T-helper 1 cell treated with Interleukin-12 subunit alpha and Interleukin-12 subunit beta and Interleukin-4 antibody, amounts not matched to agents 30 μg/mL and 1 μg/mL, for 36 hours (primary cell): ENCODE measurements around the gene SLC16A12.
"Not testable (repeated sequence)": the region's sequence is repeated elsewhere in the genome, so short reads cannot be mapped to it uniquely, and the experiment has no call there.

Source experiments
- H3K27ac Mint-ChIP-seq: one replicate; pipeline ENCODE4 v1.8.0; 2021; ENCODE audit warnings: mild to moderate bottlenecking, mixed read lengths
- H3K27me3 Mint-ChIP-seq: one replicate; pipeline ENCODE4 v1.8.0; 2021; ENCODE audit warnings: low read depth, mixed read lengths
- H3K36me3 Mint-ChIP-seq: one replicate; pipeline ENCODE4 v1.8.0; 2021; ENCODE audit warnings: low read depth, mixed read lengths
- H3K4me1 Mint-ChIP-seq: one replicate; pipeline ENCODE4 v1.8.0; 2021; ENCODE audit warnings: low read depth, mixed read lengths
- H3K4me3 Mint-ChIP-seq: one replicate; pipeline ENCODE4 v1.8.0; 2021; ENCODE audit warnings: mild to moderate bottlenecking, moderate library complexity, mixed read lengths
- H3K9me3 Mint-ChIP-seq: one replicate; pipeline ENCODE4 v1.8.0; 2021; ENCODE audit warnings: mixed read lengths

SLC16A12 gene

DNA sequence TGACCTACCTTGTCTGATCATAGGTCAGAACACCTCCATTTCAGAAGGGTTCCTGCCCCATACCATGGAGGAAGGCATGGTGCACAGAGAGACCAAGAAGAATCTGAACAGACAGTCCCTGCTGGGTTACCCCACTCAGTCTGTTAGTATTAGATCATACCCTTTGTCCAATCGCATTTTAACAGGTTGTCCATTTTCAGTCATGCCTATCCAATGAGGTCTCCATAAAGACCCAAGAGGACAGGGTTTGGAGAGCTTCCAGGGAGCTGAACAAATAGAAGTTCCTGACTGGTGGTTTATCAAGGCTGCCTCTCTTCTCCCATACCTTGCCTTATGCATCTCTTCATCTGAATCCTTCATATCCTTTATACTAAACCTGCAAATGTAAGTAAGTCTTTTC lies 21.2 kb upstream of the SLC16A12 start:
- no peaks in the 10 kb centered on the region for H3K36me3 Mint-ChIP-seq
- no peaks in the 10 kb centered on the region for H3K4me1 Mint-ChIP-seq
- peaks cover 13% of the 10 kb centered on the region for H3K27me3 Mint-ChIP-seq
- H3K4me3 Mint-ChIP-seq, result no peak overlapping the region
- H3K9me3 Mint-ChIP-seq, result no peaks in the 10 kb centered on the region
- H3K27ac Mint-ChIP-seq, result no peak overlapping the region

DNA sequence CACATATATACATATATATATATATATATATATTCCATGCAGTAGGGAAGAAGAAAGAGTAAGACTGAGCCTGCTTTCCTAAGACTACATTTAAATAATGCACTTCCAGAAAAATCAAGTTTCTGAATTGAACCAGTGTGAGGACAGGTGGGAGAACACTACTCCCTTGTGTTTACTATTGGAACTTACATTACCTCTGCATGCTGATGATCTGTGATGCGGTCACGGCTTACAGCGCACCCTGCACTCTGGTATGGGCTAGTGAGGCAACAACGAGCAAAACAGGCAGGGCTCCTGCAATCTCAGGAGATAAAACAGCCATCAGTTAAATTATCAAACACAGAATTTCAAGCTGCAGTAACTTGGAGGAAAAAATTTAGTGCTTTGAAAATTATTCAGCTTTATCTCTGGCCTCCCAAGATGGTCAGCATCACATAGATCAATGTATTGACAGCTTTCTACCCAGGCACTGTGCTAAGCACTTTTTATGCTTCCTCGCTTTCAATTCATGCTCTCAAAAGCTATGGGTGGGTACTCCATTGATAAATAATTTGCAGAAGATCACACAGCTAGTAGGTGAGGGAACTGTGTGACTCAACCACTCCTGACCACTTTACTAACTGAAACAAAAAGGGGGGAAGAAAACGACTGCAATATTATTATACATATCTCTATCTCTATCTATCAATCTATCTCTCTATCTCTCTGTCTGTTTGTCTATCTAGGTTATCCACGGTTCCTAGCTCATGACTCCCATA lies 20.5 kb upstream of the SLC16A12 start:
- H3K27me3 Mint-ChIP-seq, result peaks cover 6% of the 10 kb centered on the region
- H3K4me1 Mint-ChIP-seq, result no peaks in the 10 kb centered on the region
- no peak overlapping the region for H3K4me3 Mint-ChIP-seq
- H3K27ac Mint-ChIP-seq, result no peak overlapping the region
- H3K36me3 Mint-ChIP-seq, result no peaks in the 10 kb centered on the region
- no peaks in the 10 kb centered on the region for H3K9me3 Mint-ChIP-seq

DNA sequence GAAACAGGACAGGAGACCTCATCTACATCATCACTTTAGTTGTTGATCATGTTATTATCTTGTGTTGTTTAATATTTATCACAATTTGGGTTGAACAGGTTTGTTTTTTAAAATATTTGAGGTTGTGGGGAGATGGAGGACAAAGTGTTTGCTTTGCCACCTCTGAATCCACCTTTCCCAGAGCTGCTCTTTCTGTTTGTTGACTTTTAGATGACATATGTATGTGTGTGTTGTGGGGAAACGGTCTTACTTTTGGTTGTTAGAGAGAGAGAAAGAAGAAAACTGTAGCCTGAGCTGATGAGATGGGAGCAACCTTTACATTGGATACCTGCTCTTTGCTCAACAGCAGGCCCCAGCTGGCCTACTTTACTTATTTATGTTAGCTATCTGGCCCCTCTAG lies 19.0 kb upstream of the SLC16A12 start:
- no peaks in the 10 kb centered on the region for H3K9me3 Mint-ChIP-seq
- no peaks in the 10 kb centered on the region for H3K4me1 Mint-ChIP-seq
- peaks cover 3% of the 10 kb centered on the region for H3K27me3 Mint-ChIP-seq
- H3K4me3 Mint-ChIP-seq, result no peak overlapping the region
- H3K36me3 Mint-ChIP-seq, result no peaks in the 10 kb centered on the region
- H3K27ac Mint-ChIP-seq, result no peak overlapping the region

DNA sequence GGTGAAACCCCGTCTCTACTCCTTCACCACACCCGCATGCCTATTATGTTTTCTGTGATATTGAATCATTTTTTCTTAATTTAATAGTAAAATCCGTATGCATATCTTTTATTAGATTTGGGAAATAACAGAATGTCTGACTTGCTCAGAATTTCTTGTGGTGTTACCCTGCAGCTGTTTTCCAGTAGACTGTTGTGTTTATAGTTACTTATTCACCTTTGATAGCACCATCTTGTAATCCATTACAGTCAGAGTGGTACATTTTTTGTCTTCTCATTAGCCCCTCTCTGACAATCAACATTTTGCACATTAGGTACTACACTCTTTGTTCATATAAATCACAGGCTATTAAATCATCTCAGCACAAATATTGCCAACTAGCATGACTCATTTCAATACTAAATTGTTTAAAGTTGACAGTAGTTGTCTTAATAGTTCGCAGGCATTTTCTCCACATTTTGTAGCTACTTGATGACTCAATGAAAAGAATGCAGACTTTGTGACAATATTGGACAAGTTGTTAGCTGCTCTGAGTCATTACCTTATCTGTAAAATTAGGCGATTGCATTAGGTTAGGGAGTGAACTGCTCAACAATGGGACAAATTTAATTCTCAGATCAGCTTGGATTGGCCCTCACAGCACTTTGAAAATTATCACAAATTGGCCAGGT lies 17.8 kb upstream of the SLC16A12 start:
- peaks cover 10% of the 10 kb centered on the region for H3K27me3 Mint-ChIP-seq
- H3K27ac Mint-ChIP-seq, result no peak overlapping the region
- H3K36me3 Mint-ChIP-seq, result no peaks in the 10 kb centered on the region
- H3K9me3 Mint-ChIP-seq, result no peaks in the 10 kb centered on the region
- no peak overlapping the region for H3K4me3 Mint-ChIP-seq
- H3K4me1 Mint-ChIP-seq, result no peaks in the 10 kb centered on the region

DNA sequence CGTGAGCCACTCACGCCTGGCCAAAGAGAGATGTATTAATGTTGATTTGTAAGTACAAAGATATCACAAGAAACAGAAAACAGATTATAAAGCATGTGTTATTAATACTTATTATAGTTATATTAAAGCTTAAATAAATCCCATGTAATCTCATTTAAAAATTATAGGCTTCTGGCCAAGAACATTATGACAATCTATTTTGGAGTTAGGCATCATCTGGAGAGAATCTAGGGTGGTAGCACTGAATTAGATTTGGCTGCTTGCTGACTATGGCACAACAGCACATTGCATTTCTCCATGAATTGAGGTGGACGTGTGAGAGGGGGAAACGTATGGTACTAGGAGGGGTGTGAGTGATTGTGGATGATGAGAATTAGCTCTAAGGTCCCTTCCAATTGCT lies 16.8 kb upstream of the SLC16A12 start:
- no peaks in the 10 kb centered on the region for H3K4me1 Mint-ChIP-seq
- peaks cover 14% of the 10 kb centered on the region for H3K27me3 Mint-ChIP-seq
- H3K9me3 Mint-ChIP-seq, result no peaks in the 10 kb centered on the region
- H3K27ac Mint-ChIP-seq, result no peak overlapping the region
- H3K4me3 Mint-ChIP-seq, result no peak overlapping the region
- no peaks in the 10 kb centered on the region for H3K36me3 Mint-ChIP-seq

DNA sequence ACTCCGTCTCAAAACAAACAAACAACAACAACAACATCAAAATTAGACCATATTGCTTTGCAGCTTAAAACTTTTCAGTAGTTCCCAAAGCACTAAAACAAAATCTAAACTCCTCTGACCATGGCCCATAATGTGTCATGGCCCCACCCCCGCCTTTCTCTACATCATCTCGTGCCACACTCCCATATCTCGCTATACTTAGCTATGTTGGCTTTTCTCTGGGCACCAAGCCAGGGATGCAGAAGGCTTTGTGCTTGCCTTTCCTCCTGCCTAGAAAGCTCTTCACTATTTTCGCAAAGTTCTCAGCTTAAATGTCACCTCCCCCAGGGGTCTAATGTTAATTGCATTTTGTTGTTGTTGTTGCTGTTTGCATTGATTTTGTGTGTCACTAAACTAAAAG lies 15.1 kb upstream of the SLC16A12 start:
- Mint-ChIP-seq H3K4me3 (no peak overlapping the region), H3K27ac (no peak overlapping the region), H3K4me1 (no peaks in the 10 kb centered on the region), H3K36me3 (no peaks in the 10 kb centered on the region), H3K9me3 (no peaks in the 10 kb centered on the region), H3K27me3 (peaks cover 16% of the 10 kb centered on the region)

DNA sequence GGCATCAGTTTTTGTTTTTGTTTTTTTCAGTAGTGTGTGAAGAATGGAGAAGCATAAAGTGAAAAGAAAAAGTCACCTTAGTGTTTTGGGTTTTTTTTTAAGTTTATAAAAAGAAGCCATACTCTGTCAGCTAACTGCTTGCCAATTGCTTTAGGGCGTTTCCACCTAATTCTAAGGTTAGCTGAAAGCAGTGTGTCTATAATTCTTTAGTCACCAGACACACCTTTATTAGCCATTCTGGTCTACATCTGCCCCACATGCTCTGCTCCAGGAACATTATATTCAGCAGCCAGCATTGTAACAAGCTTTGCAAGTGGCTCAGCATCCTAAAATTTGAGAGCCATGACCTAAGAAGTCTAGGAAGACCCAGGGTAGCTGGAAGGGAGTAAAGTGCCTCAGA lies 14.1 kb upstream of the SLC16A12 start:
- H3K27me3 Mint-ChIP-seq, result peaks cover 20% of the 10 kb centered on the region
- no peaks in the 10 kb centered on the region for H3K36me3 Mint-ChIP-seq
- no peak overlapping the region for H3K4me3 Mint-ChIP-seq
- H3K4me1 Mint-ChIP-seq, result no peaks in the 10 kb centered on the region
- no peaks in the 10 kb centered on the region for H3K9me3 Mint-ChIP-seq
- H3K27ac Mint-ChIP-seq, result no peak overlapping the region

DNA sequence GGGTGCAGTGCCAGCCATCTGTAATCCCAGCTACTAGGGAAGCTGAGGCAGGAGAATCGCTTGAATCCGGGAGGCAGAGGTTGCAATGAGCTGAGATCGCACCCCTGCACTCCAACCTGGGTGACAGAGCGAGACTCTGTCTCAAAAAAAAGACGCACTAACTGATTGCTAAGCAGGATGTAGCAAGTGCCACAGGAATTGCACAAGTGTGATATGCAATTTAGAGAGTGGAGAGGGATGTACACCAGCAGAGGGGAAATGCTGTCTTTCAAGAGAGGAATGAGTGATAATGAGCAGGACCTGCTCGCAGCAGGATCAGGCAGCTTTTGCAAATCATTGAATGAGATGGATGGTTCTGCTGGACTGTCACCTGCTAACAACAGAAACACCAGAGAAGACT lies 13.3 kb upstream of the SLC16A12 start:
- Mint-ChIP-seq H3K36me3 (no peaks in the 10 kb centered on the region), H3K27me3 (peaks cover 20% of the 10 kb centered on the region), H3K9me3 (no peaks in the 10 kb centered on the region), H3K4me1 (no peaks in the 10 kb centered on the region), H3K4me3 (no peak overlapping the region), H3K27ac (no peak overlapping the region)

DNA sequence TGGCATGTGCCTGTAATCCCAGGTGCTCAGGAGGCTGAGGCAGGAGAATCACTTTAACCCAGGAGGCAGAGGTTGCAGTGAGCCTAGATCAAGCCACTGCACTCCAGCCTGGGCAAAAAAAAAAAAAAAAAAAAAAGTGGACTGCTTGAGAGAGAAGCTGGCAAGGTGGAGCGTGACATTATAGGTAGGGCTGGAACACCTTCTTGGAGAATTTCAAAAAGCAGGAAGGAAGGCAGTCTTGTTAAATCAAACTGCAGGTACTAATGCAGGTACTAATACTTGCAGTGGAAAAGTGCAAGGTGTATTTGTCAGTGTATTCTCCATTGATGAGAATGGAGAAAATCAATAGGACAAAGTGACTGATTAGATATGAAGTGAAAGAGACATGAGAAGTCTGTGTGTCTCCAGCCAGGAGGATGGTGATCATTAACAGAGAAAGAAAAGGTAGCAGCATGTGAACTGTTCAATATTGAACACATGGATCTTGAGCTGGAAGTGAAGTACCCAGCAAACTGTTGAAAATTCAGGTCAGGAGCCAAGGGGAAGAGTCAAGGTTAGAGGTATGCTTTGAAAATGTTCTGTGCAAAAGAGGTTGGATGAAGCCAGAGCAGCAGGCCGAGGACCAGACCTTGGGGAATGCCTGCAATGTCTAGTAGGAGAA lies 12.6 kb upstream of the SLC16A12 start:
- Mint-ChIP-seq H3K27me3 (peaks cover 20% of the 10 kb centered on the region), H3K27ac (no peak overlapping the region), H3K4me1 (no peaks in the 10 kb centered on the region), H3K4me3 (no peak overlapping the region), H3K36me3 (no peaks in the 10 kb centered on the region), H3K9me3 (no peaks in the 10 kb centered on the region)

DNA sequence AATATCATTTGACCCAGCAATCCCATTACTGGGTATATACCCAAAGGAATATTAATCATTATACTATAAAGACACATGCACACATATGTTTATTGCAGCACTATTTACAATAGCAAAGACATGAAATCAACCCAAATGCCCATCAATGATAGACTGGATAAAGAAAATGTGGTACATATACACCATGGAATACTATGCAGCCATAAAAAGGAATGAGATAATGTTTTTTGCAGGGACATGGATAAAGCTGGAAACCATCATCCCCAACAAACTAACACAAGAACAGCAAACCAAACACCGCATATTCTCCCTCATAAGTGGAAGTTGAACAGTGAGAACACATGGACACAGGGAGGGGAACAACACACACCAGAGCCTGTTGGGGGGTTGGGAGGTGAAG lies 11.3 kb upstream of the SLC16A12 start:
- not testable (repeated sequence) for H3K27ac Mint-ChIP-seq, H3K9me3 Mint-ChIP-seq, H3K36me3 Mint-ChIP-seq, H3K4me3 Mint-ChIP-seq, H3K4me1 Mint-ChIP-seq
- peaks cover 24% of the 10 kb centered on the region for H3K27me3 Mint-ChIP-seq

DNA sequence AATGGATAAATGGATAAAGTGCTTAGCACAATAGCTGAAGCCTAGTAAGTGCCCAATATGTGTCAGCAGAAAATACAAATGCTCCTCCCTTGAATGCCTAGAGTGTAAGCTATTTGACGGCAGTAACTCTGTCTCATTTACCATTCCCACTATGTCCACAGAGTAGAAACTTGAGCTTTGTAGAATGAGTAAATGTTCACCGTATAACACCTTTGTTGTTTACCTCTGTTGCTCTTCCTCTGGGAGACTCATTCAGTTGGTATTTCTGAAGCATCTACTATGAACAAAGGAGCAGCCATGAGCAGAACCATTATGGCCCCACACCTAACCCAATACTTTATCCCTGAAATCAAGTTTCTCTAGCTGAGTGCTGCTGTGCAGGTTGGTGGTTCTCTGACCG lies 8.4 kb upstream of the SLC16A12 start:
- no peak overlapping the region for H3K4me3 Mint-ChIP-seq
- no peaks in the 10 kb centered on the region for H3K9me3 Mint-ChIP-seq
- H3K4me1 Mint-ChIP-seq, result no peaks in the 10 kb centered on the region
- H3K27me3 Mint-ChIP-seq, result peaks cover 35% of the 10 kb centered on the region
- H3K36me3 Mint-ChIP-seq, result no peaks in the 10 kb centered on the region
- no peak overlapping the region for H3K27ac Mint-ChIP-seq

DNA sequence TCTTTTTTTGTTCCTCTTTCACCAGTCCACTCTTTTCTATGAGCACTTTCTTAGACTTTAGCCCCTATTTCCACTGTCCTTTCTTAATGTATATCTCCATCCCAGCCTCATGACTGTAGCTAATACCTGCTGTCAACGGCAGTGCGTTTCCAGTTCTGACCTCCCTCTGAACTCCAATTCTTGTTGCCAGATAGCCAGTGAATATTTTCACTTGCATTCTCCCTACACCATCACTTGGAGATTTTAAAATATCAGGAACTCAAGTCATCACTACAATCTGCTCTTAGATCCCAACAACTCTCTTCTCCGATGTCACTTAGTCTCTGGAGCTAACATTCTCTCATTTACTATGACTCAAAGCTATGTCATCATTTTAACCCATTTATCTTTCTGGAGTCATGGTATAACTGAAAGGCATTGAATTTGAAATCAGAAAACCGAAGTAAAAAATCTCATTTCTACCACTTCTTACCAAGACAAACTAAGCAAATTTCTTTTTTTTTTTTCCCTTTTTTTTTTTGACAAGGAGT lies 5.1 kb upstream of the SLC16A12 start:
- Mint-ChIP-seq H3K4me1 (no peaks in the 10 kb centered on the region), H3K27ac (no peak overlapping the region), H3K9me3 (no peaks in the 10 kb centered on the region), H3K27me3 (peaks cover 49% of the 10 kb centered on the region), H3K36me3 (no peaks in the 10 kb centered on the region), H3K4me3 (no peak overlapping the region)

DNA sequence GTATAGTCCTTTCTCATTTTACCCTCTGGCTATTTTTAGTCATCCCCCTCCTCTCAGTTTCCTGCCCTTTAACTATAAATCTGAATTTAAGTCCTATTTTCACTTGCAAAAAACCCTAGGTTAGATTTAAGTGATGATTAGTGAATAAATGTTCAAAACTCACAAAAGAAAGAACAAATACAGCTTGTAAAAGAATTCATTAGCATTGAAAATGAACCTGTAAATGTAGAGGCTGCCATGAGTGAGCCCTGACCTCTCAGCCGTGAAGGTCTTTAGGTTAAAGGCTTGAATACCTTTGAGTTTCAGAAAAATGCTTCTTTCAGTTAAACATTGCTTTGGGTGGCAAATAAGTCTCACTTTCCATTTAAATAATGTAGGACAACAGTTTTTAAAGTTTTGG lies 2.0 kb upstream of the SLC16A12 start:
- Mint-ChIP-seq H3K4me1 (peaks cover 7% of the 10 kb centered on the region), H3K9me3 (no peaks in the 10 kb centered on the region), H3K36me3 (no peaks in the 10 kb centered on the region), H3K27me3 (peaks cover 64% of the 10 kb centered on the region), H3K4me3 (no peak overlapping the region), H3K27ac (no peak overlapping the region)

DNA sequence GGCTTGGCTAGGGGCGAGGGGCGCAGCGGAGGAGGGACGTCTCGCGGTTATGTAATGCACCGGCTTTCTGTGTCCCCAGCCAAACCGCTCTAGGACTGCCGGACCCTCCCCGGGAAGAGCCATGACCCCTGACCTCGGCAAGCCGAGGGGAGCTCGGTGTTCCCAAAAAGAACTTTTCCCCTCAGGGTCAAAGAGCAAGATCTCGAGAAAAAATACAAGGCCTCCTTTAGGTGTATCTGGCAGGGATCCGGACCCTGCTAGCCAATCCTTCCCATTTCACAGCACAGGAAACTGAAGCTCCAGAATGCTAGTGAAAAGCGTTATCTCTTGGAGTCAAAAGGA lies 590 bp upstream of the SLC16A12 start:
- Mint-ChIP-seq H3K27me3 (peaks cover 73% of the 10 kb centered on the region), H3K36me3 (no peaks in the 10 kb centered on the region), H3K9me3 (no peaks in the 10 kb centered on the region), H3K4me3 (no peak overlapping the region), H3K27ac (no peak overlapping the region), H3K4me1 (peaks cover 7% of the 10 kb centered on the region)

DNA sequence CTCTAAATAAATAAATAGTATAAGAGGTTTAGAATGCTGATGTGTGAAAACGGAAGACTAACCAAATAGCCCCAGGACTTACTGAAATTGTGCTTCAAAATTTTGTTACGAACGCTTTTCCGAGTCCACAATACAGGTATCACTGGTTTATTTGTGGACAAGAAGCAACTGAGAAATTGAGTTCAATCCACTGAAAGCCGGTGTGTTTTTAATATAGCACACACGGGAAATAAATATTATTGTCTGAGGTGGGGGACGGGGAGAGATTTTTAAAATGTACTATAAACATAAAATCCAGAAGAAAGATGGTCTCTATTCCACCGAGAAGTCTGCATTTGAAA lies 598 bp downstream of the SLC16A12 start:
- no peak overlapping the region for H3K4me3 Mint-ChIP-seq

More for the DNA sequence above, 598 bp downstream of the SLC16A12 start:
- Mint-ChIP-seq H3K4me1 (peaks cover 7% of the 10 kb centered on the region), H3K27ac (no peak overlapping the region), H3K9me3 (no peaks in the 10 kb centered on the region), H3K27me3 (peaks cover 67% of the 10 kb centered on the region), H3K36me3 (no peaks in the 10 kb centered on the region)
